ENCODE measurements around the gene UFSP1. TPM values are rescaled to one million over a fixed set of nuclear protein-coding genes. Genes with fewer than 3 reads are reported as not detected.
A peak's percentile ranks its signal among the peaks of the same experiment; 100 is the strongest.

UFSP1 gene
- total RNA-seq, 1 donor from 2014 or later = 2.9 TPM

GRCh38 chr7:100894860-100895700, 5.6 kb upstream of the UFSP1 start:
- Mint-ChIP-seq H3K27ac (ENCODE audit: unreplicated experiment) (no peak overlapping the region), H3K9me3 (ENCODE audit: unreplicated experiment) (no peaks in the 10 kb centered on the region), H3K27me3 (ENCODE audit: unreplicated experiment) (peaks cover 20% of the 10 kb centered on the region), H3K4me1 (ENCODE audit: unreplicated experiment) (peaks cover 24% of the 10 kb centered on the region), H3K4me3 (ENCODE audit: unreplicated experiment) (peak overlapping the region; percentile 63), H3K36me3 (ENCODE audit: unreplicated experiment) (no peaks in the 10 kb centered on the region)
- DNase-seq (ENCODE audit: extremely low spot score, unreplicated experiment) = peak; percentile 90
- TF ChIP-seq CTCF (IDR thresholded peaks at IDR 0.05) = peak; percentile 88

- no peak for DNase-seq (ENCODE audit: extremely low spot score, unreplicated experiment)
- Mint-ChIP-seq H3K4me3 (ENCODE audit: unreplicated experiment) (no peak overlapping the region), H3K9me3 (ENCODE audit: unreplicated experiment) (no peaks in the 10 kb centered on the region), H3K27me3 (ENCODE audit: unreplicated experiment) (peaks cover 17% of the 10 kb centered on the region), H3K36me3 (ENCODE audit: unreplicated experiment) (no peaks in the 10 kb centered on the region), H3K27ac (ENCODE audit: unreplicated experiment) (no peak overlapping the region), H3K4me1 (ENCODE audit: unreplicated experiment) (peaks cover 24% of the 10 kb centered on the region)
- TF ChIP-seq CTCF (IDR thresholded peaks at IDR 0.05) = no peak
These were observed 4.6 kb upstream of the UFSP1 start for GRCh38 chr7:100893910-100894721.

GRCh38 chr7:100893318-100893895, 3.9 kb upstream of the UFSP1 start:
- no peak overlapping the region for H3K4me3 Mint-ChIP-seq (ENCODE audit: unreplicated experiment)
- DNase-seq (ENCODE audit: extremely low spot score, unreplicated experiment) = no peak
- H3K27me3 Mint-ChIP-seq (ENCODE audit: unreplicated experiment) = peaks cover 17% of the 10 kb centered on the region
- H3K4me1 Mint-ChIP-seq (ENCODE audit: unreplicated experiment) = peaks cover 29% of the 10 kb centered on the region
- no peak for TF ChIP-seq CTCF (IDR thresholded peaks at IDR 0.05)
- H3K9me3 Mint-ChIP-seq (ENCODE audit: unreplicated experiment) = no peaks in the 10 kb centered on the region
- H3K36me3 Mint-ChIP-seq (ENCODE audit: unreplicated experiment) = peaks cover 2% of the 10 kb centered on the region
- H3K27ac Mint-ChIP-seq (ENCODE audit: unreplicated experiment) = no peak overlapping the region

GRCh38 chr7:100892364-100893317, 3.1 kb upstream of the UFSP1 start:
- TF ChIP-seq CTCF (IDR thresholded peaks at IDR 0.05) = no peak
- Mint-ChIP-seq H3K36me3 (ENCODE audit: unreplicated experiment) (peaks cover 9% of the 10 kb centered on the region), H3K4me3 (ENCODE audit: unreplicated experiment) (no peak overlapping the region)

More at GRCh38 chr7:100892364-100893317, 3.1 kb upstream of the UFSP1 start:
- Mint-ChIP-seq H3K27me3 (ENCODE audit: unreplicated experiment) (peaks cover 10% of the 10 kb centered on the region), H3K4me1 (ENCODE audit: unreplicated experiment) (peaks cover 37% of the 10 kb centered on the region), H3K27ac (ENCODE audit: unreplicated experiment) (no peak overlapping the region), H3K9me3 (ENCODE audit: unreplicated experiment) (no peaks in the 10 kb centered on the region)
- DNase-seq (ENCODE audit: extremely low spot score, unreplicated experiment) = no peak

All from osteocyte (in vitro differentiated cells).